ENCODE results near the gene RAPGEF6.
"Not testable (repeated sequence)": the region's sequence is repeated elsewhere in the genome, so short reads cannot be mapped to it uniquely, and the experiment has no call there.

Gene RAPGEF6

GRCh38 chr5:131610198-131611063, 24.6 kb downstream of the RAPGEF6 start:
- DNase-seq (ENCODE audit: low read depth in 3 of 3), result no peak

GRCh38 chr5:131609774-131610173, 25.3 kb downstream of the RAPGEF6 start:
- DNase-seq (ENCODE audit: low read depth in 3 of 3), result no peak

GRCh38 chr5:131608597-131608996, 26.4 kb downstream of the RAPGEF6 start:
- DNase-seq (ENCODE audit: low read depth in 3 of 3), result no peak

- no peak for DNase-seq (ENCODE audit: low read depth in 3 of 3)
These were observed 27.0 kb downstream of the RAPGEF6 start for GRCh38 chr5:131607903-131608540.

- no peak for DNase-seq (ENCODE audit: low read depth in 3 of 3)
These were observed 27.6 kb downstream of the RAPGEF6 start for GRCh38 chr5:131607418-131607817.

GRCh38 chr5:131605086-131605485, 29.9 kb downstream of the RAPGEF6 start:
- DNase-seq (ENCODE audit: low read depth in 3 of 3), result no peak

GRCh38 chr5:131595088-131596033, 39.7 kb downstream of the RAPGEF6 start:
- DNase-seq (ENCODE audit: low read depth in 3 of 3), result peak; percentile 0 to 11 (median 4)

- no peak for DNase-seq (ENCODE audit: low read depth in 3 of 3)
These were observed 41.1 kb downstream of the RAPGEF6 start for GRCh38 chr5:131593921-131594320.

GRCh38 chr5:131593436-131593835, 41.6 kb downstream of the RAPGEF6 start:
- DNase-seq (ENCODE audit: low read depth in 3 of 3), result not testable (repeated sequence)

- DNase-seq (ENCODE audit: low read depth in 3 of 3), result no peak
These were observed 45.3 kb downstream of the RAPGEF6 start for GRCh38 chr5:131589510-131590348.

- no peak for DNase-seq (ENCODE audit: low read depth in 3 of 3)
These were observed 47.5 kb downstream of the RAPGEF6 start for GRCh38 chr5:131587541-131587940.

GRCh38 chr5:131581702-131582101, 53.3 kb downstream of the RAPGEF6 start:
- DNase-seq (ENCODE audit: low read depth in 3 of 3), result no peak

- no peak for DNase-seq (ENCODE audit: low read depth in 3 of 3)
These were observed 54.9 kb downstream of the RAPGEF6 start for GRCh38 chr5:131579917-131580671.

- DNase-seq (ENCODE audit: low read depth in 3 of 3), result no peak
These were observed 59.3 kb downstream of the RAPGEF6 start for GRCh38 chr5:131575660-131576227.

GRCh38 chr5:131571669-131572168, 63.3 kb downstream of the RAPGEF6 start:
- no peak for DNase-seq (ENCODE audit: low read depth in 3 of 3)

GRCh38 chr5:131570757-131571156, 64.3 kb downstream of the RAPGEF6 start:
- no peak for DNase-seq (ENCODE audit: low read depth in 3 of 3)

GRCh38 chr5:131564229-131564652, 70.8 kb downstream of the RAPGEF6 start:
- no peak for DNase-seq (ENCODE audit: low read depth in 3 of 3)

GRCh38 chr5:131563434-131564228, 71.4 kb downstream of the RAPGEF6 start:
- DNase-seq (ENCODE audit: low read depth in 3 of 3), result no peak

- DNase-seq (ENCODE audit: low read depth in 3 of 3), result no peak
These were observed 84.4 kb downstream of the RAPGEF6 start for GRCh38 chr5:131550606-131551005.
